D721Med (cell line): ENCODE results near the gene HYAL2.
A peak's percentile ranks its signal among the peaks of the same experiment; 100 is the strongest.
"Not testable (repeated sequence)": the region's sequence is repeated elsewhere in the genome, so short reads cannot be mapped to it uniquely, and the experiment has no call there.

Experiments used
- DNase-seq: peaks from one replicate; pipeline ENCODE4 v3.0.0; 2011; ENCODE audit warnings: low spot score; ENCODE audit not compliant: insufficient read length
- FAIRE-seq: peaks from 2 replicates; lab custom pipeline; 2011; peaks lifted over from hg19 to GRCh38; lab: Jason Lieb, UNC
- CTCF ChIP-seq: IDR thresholded peaks from 2 replicates; pipeline ENCODE4 v1.5.1; 2012; ENCODE audit warnings: mild to moderate bottlenecking, control low read depth; ENCODE audit not compliant: insufficient read depth; ENCODE audit errors: missing control alignments

Gene HYAL2

DNA sequence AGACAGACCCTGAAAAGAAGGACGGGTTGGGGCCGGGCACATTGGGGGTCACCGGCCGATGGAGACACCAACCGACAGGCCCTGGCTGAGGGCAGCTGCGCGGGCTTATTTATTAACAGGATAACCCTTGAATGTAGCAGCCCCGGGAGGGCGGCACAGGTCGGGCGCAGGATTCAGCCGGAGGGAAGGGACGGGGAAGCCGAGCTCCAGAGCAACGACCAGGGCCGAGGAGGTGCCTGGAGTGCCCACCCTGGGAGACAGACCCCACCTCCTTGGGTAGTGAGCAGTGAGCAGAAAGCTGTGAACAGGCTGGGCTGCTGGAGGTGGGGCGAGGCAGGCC, 45.8 kb downstream of the HYAL2 start:
- DNase-seq = no peak
- no peak for TF ChIP-seq CTCF
- FAIRE-seq = no peak

DNA sequence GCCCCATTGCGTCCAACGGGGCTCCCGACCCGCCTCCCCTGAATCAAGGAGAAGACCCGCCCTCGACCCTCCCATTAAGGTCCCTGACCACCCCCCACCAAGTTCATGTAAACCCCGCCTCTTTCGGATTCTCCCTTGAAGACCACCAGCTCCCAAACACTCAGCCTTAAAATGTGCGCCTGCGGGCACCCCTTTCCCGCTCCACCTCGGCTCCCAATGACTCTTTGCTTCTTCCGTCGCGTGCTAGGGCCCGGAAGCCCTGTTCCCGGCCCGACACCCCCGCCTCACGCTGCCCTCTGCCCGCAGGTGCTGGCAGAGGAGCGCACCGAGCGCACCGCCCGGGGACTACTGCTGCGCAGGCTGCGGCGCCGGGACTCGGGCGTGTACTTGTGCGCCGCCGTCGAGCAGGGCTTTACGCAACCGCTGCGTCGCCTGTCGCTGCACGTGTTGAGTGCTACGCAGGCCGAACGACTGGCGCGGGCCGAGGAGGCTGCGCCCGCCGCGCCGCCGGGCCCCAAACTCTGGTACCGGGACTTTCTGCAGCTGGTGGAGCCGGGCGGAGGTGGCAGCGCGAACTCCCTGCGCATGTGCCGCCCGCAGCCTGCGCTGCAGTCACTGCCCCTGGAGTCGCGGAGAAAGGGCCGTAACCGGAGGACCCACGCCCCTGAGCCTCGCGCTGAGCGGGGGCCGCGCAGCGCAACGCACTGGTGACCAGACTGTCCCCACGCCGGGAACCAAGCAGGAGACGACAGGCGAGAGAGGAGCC, 46.4 kb downstream of the HYAL2 start:
- no peak for FAIRE-seq
- no peak for TF ChIP-seq CTCF
- no peak for DNase-seq

GRCh38 chr3:50275141-50275995, 47.2 kb downstream of the HYAL2 start:
- FAIRE-seq (no peak), DNase-seq (no peak)
- no peak for TF ChIP-seq CTCF

GRCh38 chr3:50274371-50275104, 48.0 kb downstream of the HYAL2 start:
- TF ChIP-seq CTCF = peak; percentile 70
- no peak for FAIRE-seq
- no peak for DNase-seq

DNA sequence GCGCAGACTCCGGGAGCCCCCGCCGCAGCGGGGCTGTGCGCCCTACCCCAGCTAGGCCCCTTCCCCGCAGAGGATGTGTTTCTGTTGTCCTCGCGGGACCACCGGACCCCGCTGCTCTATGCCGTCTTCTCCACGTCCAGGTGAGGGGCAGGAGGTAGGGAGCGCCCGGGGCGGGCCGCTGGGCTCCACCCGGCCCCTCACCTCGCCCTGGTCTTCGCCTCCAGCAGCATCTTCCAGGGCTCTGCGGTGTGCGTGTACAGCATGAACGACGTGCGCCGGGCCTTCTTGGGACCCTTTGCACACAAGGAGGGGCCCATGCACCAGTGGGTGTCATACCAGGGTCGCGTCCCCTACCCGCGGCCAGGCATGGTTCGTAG, 48.9 kb downstream of the HYAL2 start:
- no peak for TF ChIP-seq CTCF
- DNase-seq (no peak), FAIRE-seq (no peak)

DNA sequence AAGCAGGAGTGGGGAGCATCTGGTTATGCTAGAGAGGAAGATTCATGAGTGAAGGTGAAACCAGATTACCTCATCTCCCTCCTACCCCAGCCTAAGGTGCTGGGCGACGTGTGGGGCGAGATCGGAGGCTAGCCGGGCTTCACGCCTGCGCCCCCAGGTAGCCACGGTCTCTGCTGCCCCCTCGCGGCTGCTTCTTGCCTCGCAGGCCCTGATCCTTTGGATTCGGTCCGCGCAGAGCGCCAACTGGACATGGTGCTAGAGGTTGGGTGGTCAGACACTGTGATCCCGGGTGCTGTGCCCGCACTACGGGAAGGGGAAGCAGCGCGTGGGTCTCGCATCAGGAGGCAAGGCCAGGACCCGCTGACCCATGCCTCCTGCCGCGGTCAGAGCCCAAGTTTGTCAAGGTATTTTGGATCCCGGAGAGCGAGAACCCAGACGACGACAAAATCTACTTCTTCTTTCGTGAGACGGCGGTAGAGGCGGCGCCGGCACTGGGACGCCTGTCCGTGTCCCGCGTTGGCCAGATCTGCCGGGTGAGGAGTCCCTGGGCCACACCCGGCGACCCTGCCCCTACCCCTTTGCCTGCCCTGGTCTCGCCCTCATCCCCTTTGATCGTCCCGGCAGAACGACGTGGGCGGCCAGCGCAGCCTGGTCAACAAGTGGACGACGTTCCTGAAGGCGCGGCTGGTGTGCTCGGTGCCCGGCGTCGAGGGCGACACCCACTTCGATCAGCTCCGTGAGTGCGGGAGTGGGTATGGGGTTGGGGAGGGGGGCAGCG, 49.4 kb downstream of the HYAL2 start:
- FAIRE-seq (no peak), DNase-seq (peak; percentile 99)
- peak; percentile 89 for TF ChIP-seq CTCF

GRCh38 chr3:50272538-50272910, 50.0 kb downstream of the HYAL2 start:
- not testable (repeated sequence) for FAIRE-seq, DNase-seq
